Trophoblast cell (in vitro differentiated cells and primary cell): ENCODE data around the gene THADA.

Experiments used
- DNase-seq, 2 donors: peaks; one replicate each; pipeline ENCODE4 v3.0.0-alpha.2; 2016
- H2AFZ ChIP-seq: 2 replicates; pipeline ENCODE4 v1.6.1; 2013; ENCODE audit warnings: low read length, moderate library complexity, mild to moderate bottlenecking; ENCODE audit not compliant: insufficient read depth, poor library complexity
- H2AK5ac ChIP-seq: 2 replicates; pipeline ENCODE4 v1.6.1; 2013; ENCODE audit warnings: mild to moderate bottlenecking, low read length
- H2BK120ac ChIP-seq: 2 replicates; pipeline ENCODE4 v1.6.1; 2013; ENCODE audit warnings: low read length, mild to moderate bottlenecking, moderate library complexity; ENCODE audit not compliant: insufficient read depth, poor library complexity
- H2BK12ac ChIP-seq: 2 replicates; pipeline ENCODE4 v1.6.1; 2013; ENCODE audit warnings: mild to moderate bottlenecking, low read length, moderate library complexity
- H2BK5ac ChIP-seq: 2 replicates; pipeline ENCODE4 v1.6.1; 2013; ENCODE audit warnings: low read length, low read depth, moderate library complexity, mild to moderate bottlenecking; ENCODE audit not compliant: poor library complexity
- H3K14ac ChIP-seq: 2 replicates; pipeline ENCODE4 v1.6.1; 2013; ENCODE audit warnings: mild to moderate bottlenecking, low read length
- H3K18ac ChIP-seq: 2 replicates; pipeline ENCODE4 v1.6.1; 2013; ENCODE audit warnings: mild to moderate bottlenecking, low read length
- H3K23ac ChIP-seq: 2 replicates; pipeline ENCODE4 v1.6.1; 2013; ENCODE audit warnings: low read length
- H3K27ac ChIP-seq: 2 replicates; pipeline ENCODE4 v1.5.1; 2013; ENCODE audit warnings: low read depth, mild to moderate bottlenecking, inconsistent platforms, low read length, moderate library complexity
- H3K27me3 ChIP-seq: 2 replicates; pipeline ENCODE4 v1.6.1; 2013; ENCODE audit warnings: inconsistent platforms, mild to moderate bottlenecking, low read length, moderate library complexity; ENCODE audit not compliant: insufficient read depth
- H3K36me3 ChIP-seq, 2 experiments: 1 replicate in 1 of 2; 2 replicates in 1 of 2; pipeline ENCODE4 v1.6.1; 2013; ENCODE audit warnings: low read length in 2 of 2, mild to moderate bottlenecking in 2 of 2, moderate library complexity in 1 of 2; ENCODE audit not compliant: insufficient read depth in 2 of 2, control insufficient read depth in 1 of 2
- H3K4ac ChIP-seq: 2 replicates; pipeline ENCODE4 v1.6.1; 2013; ENCODE audit warnings: low read depth, mild to moderate bottlenecking, low read length, moderate library complexity
- H3K4me1 ChIP-seq, 2 experiments: 1 replicate in 1 of 2; 2 replicates in 1 of 2; pipeline ENCODE4 v1.6.1; 2013; ENCODE audit warnings: low read length in 2 of 2, mild to moderate bottlenecking in 2 of 2, moderate library complexity in 1 of 2; ENCODE audit not compliant: insufficient read depth in 2 of 2, control insufficient read depth in 1 of 2
- H3K4me2 ChIP-seq: 2 replicates; pipeline ENCODE4 v1.6.1; 2013; ENCODE audit warnings: inconsistent platforms, mild to moderate bottlenecking, low read length, moderate library complexity
- H3K4me3 ChIP-seq: 2 replicates; pipeline ENCODE4 v1.5.1; 2013; ENCODE audit warnings: mild to moderate bottlenecking, low read depth, low read length, inconsistent platforms
- H3K79me1 ChIP-seq: one replicate; pipeline ENCODE4 v1.6.1; 2013; ENCODE audit warnings: low read length
- H3K79me2 ChIP-seq: 2 replicates; pipeline ENCODE4 v1.6.1; 2013; ENCODE audit warnings: low read length, mild to moderate bottlenecking; ENCODE audit not compliant: control insufficient read depth, insufficient read depth, poor library complexity
- H3K9ac ChIP-seq: 2 replicates; pipeline ENCODE4 v1.6.1; 2013; ENCODE audit warnings: mild to moderate bottlenecking, low read length
- H3K9me3 ChIP-seq: 2 replicates; pipeline ENCODE4 v1.6.1; 2013; ENCODE audit warnings: low read depth, mild to moderate bottlenecking, control low read depth, inconsistent platforms, low read length; ENCODE audit not compliant: insufficient read depth
- H4K12ac ChIP-seq: 2 replicates; pipeline ENCODE4 v1.6.1; 2013; ENCODE audit warnings: low read depth, mild to moderate bottlenecking, low read length, moderate library complexity
- H4K8ac ChIP-seq: 2 replicates; pipeline ENCODE4 v1.6.1; 2013; ENCODE audit warnings: low read depth, mild to moderate bottlenecking, low read length, moderate library complexity
- H4K91ac ChIP-seq: one replicate; pipeline ENCODE4 v1.6.1; 2013; ENCODE audit warnings: low read depth, mild to moderate bottlenecking, low read length, moderate library complexity
- WGBS: extraction: QIAGEN DNeasy Blood & Tissue Kit; methylation state at CpG from one replicate; pipeline ENCODE4 v1.1.7; 2013; ENCODE audit warnings: missing lambda C conversion rate; ENCODE audit not compliant: insufficient read length, insufficient coverage; ENCODE audit errors: extremely low coverage; 5-methylcytosine and 5-hydroxymethylcytosine counted together

The THADA gene

GRCh38 chr2:43579275-43579981 is 16.4 kb downstream of the THADA start:
- H2BK5ac ChIP-seq: no peak overlapping the region
- H3K27ac ChIP-seq: no peak overlapping the region
- no peak overlapping the region for H3K4me2 ChIP-seq
- H3K14ac ChIP-seq: no peak overlapping the region
- H3K79me1 ChIP-seq: no peaks in the 10 kb centered on the region
- no peak overlapping the region for H3K4me3 ChIP-seq
- no peak overlapping the region for H4K12ac ChIP-seq
- H3K27me3 ChIP-seq: no peaks in the 10 kb centered on the region
- no peak overlapping the region for H3K23ac ChIP-seq
- no peak overlapping the region for H3K9ac ChIP-seq
- no peaks in the 10 kb centered on the region for H3K9me3 ChIP-seq
- no peaks in the 10 kb centered on the region for H3K79me2 ChIP-seq
- H3K4me1 ChIP-seq: no peaks in the 10 kb centered on the region
- WGBS: no CpG with 5 or more reads among the region's 5 CpGs
- H2BK120ac ChIP-seq: no peak overlapping the region
- H3K36me3 ChIP-seq: peaks cover 11 to 21% of the 10 kb centered on the region in 2 experiments
- H3K4ac ChIP-seq: no peak overlapping the region
- no peak overlapping the region for H4K91ac ChIP-seq
- no peak overlapping the region for H2AK5ac ChIP-seq
- H4K8ac ChIP-seq: no peak overlapping the region
- no peak overlapping the region for H2BK12ac ChIP-seq
- H2AFZ ChIP-seq: no peak overlapping the region
- no peak for DNase-seq
- no peak overlapping the region for H3K18ac ChIP-seq

- Histone ChIP-seq H3K27ac (no peak overlapping the region), H3K18ac (no peak overlapping the region), H3K4me1 (no peaks in the 10 kb centered on the region), H3K14ac (no peak overlapping the region), H3K79me1 (no peaks in the 10 kb centered on the region), H3K9me3 (no peaks in the 10 kb centered on the region), H3K23ac (no peak overlapping the region), H2BK5ac (no peak overlapping the region), H3K9ac (no peak overlapping the region), H4K91ac (no peak overlapping the region), H2AFZ (no peak overlapping the region), H3K79me2 (no peaks in the 10 kb centered on the region), H4K8ac (no peak overlapping the region), H4K12ac (no peak overlapping the region), H3K27me3 (no peaks in the 10 kb centered on the region), H3K4me3 (no peak overlapping the region), H3K4ac (no peak overlapping the region), H3K4me2 (no peak overlapping the region), H3K36me3 (peaks cover 10 to 24% of the 10 kb centered on the region in 2 experiments), H2BK120ac (no peak overlapping the region), H2AK5ac (no peak overlapping the region), H2BK12ac (no peak overlapping the region)
- DNase-seq: peak in 1 of 2 donors; percentile 72
- no CpG with 5 or more reads among the region's 8 CpGs for WGBS
Measured at GRCh38 chr2:43576981-43577892, 18.6 kb downstream of the THADA start.

- Histone ChIP-seq H2BK12ac (no peak overlapping the region), H3K4me1 (no peaks in the 10 kb centered on the region), H3K79me2 (no peaks in the 10 kb centered on the region), H3K27me3 (no peaks in the 10 kb centered on the region), H3K36me3 (peaks cover 7 to 31% of the 10 kb centered on the region in 2 experiments), H2AK5ac (no peak overlapping the region), H3K14ac (no peak overlapping the region), H2BK120ac (no peak overlapping the region), H4K91ac (no peak overlapping the region), H3K4me2 (no peak overlapping the region), H3K9me3 (no peaks in the 10 kb centered on the region), H3K27ac (no peak overlapping the region), H3K18ac (no peak overlapping the region), H3K4me3 (no peak overlapping the region), H4K8ac (no peak overlapping the region), H4K12ac (no peak overlapping the region), H2BK5ac (no peak overlapping the region), H3K9ac (no peak overlapping the region), H3K23ac (no peak overlapping the region), H3K79me1 (no peaks in the 10 kb centered on the region), H3K4ac (no peak overlapping the region), H2AFZ (no peak overlapping the region)
- no peak for DNase-seq
- no CpG with 5 or more reads among the region's 1 CpG for WGBS
Measured at GRCh38 chr2:43572244-43572643, 23.6 kb downstream of the THADA start.

- Histone ChIP-seq H3K18ac (no peak overlapping the region), H4K12ac (no peak overlapping the region), H2AFZ (no peak overlapping the region), H3K27ac (no peak overlapping the region), H3K9ac (no peak overlapping the region), H3K4me3 (no peak overlapping the region), H3K9me3 (no peaks in the 10 kb centered on the region), H3K4me2 (no peak overlapping the region), H3K27me3 (no peaks in the 10 kb centered on the region), H2BK5ac (no peak overlapping the region), H2AK5ac (no peak overlapping the region), H3K23ac (no peak overlapping the region), H3K79me2 (no peaks in the 10 kb centered on the region), H3K14ac (no peak overlapping the region), H3K36me3 (peaks cover 2 to 21% of the 10 kb centered on the region in 2 experiments), H2BK120ac (no peak overlapping the region), H3K79me1 (no peaks in the 10 kb centered on the region), H4K91ac (no peak overlapping the region), H3K4ac (no peak overlapping the region), H2BK12ac (no peak overlapping the region), H4K8ac (no peak overlapping the region), H3K4me1 (no peaks in the 10 kb centered on the region)
- no peak for DNase-seq
- no CpG with 5 or more reads among the region's 3 CpGs for WGBS
Measured at GRCh38 chr2:43569921-43570320, 25.9 kb downstream of the THADA start.
